Activated gamma-delta T cell treated with anti-CD3 and anti-CD28 coated beads, Interleukin-2, amount 50 U/mL, for 16 hours (primary cell): ENCODE data around the gene MED14.

Source experiments
- DNase-seq: peaks from one replicate; pipeline ENCODE4 v3.0.0-alpha.2; 2020; ENCODE audit warnings: low read depth

The MED14 gene

GRCh38 chrX:40729598-40730584, 5.5 kb downstream of the MED14 start:
- DNase-seq = no peak

DNA sequence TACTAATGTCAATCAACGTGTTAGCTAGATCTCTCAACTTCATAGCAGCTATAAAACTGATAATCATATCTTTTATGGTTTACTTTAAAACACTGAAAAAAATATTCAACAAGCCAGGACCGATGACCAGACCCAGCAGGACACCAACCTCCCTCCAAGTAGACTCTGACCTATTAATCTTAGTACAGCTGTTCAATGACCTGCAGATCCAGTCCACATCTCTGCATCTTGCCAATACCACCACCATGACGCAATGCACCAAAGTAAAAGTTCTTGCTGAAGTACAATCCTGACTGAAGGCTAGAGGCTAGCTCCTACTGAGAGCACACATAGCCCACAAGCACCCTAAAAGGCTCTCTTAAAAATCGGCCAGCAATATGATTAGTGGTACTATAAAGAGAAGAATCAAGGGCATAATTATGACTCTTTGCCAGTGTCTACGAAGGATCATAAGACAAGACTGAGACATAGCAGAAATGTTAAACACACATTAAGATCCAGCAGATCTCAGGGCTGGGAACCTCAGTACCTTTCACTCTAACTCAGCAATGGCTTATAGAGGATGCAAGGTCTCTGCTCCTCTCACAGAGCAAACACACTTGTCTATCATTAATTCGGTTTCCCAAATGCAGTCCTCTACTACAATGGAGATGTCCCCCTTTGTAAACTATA, 7.6 kb downstream of the MED14 start:
- no peak for DNase-seq

DNA sequence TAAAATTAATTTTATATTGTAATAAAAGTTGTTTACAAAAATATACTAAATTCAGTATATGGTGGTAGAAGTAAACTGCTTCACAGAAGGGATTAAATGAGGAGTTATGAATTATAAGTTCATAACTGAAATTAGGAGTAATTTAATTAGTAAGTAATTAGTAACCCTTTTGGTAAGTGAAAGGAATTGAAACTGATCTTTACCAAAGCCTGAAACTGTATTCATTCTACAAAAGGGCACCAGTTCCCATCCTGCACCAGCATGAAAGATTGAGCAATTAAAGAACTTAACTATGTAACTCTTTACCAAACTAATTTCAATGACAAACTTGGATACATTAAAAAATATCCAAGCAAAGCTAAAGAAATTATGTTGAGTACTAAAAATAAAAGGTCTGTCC, 8.2 kb downstream of the MED14 start:
- no peak for DNase-seq

DNA sequence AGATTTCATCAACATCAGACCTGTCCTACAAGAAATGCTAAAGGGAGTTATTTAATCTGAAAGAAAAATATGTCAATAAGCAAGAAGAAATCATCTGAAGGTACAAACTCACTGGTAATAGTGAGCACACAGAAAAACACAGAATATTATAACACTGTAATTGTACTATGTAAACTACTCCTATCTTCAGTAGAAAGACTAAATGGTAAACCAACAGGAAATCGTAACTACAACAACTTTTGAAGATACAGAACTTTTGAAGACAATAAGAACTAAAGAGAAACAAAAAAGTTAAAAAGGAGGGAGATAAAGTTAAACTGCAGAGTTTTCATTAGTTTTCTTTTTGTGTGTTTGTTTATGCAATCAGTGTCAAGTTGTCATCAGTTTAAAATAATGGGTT, 12.4 kb downstream of the MED14 start:
- no peak for DNase-seq

DNA sequence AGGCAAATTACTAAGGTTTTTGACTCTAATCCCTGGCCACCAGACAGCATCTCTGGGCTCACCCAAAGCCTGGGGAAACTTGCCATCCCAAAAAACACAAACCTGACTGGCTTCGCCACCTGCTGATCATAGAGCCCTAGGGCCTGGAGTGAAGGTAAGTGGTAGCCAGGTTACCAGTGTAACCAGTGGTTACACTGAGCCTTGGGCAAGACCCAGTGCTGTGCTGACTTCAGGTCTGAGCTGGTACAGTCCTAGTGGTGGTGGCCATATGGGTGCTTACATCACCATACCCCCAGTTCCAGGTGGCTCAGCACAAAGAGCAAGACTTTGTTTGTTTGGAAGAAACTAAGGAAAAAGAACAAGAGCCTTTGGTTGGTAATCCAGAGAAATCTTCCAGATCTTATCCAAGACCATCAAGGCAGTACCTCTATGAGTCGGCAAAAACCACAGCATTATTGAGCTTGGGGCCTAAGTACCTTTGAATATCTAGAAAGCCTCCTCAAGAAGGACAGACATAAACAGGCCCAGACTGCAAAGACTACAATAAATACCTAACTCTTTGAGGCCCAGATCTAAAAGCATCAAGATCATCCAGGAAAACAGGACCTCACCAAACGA, 13.7 kb downstream of the MED14 start:
- no peak for DNase-seq

DNA sequence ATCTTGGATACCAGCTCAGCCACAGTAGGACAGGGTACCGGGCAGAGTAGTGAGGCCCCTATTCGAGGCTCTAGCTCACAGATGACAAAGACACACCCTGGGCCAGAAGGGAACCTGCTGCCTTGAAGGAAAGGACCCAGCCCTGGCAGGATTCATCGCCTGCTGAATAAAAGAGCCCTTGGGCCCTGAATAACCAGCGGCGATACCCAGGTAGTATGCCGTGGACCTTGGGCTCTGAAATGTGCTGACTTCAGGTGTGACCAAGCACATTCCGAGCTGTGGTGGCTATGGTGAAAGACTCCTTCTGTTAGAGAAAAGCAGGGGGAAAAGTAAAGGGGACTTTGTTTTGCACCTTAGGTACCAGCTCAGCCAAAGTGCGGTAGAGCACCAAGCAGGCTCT, 14.6 kb downstream of the MED14 start:
- DNase-seq = no peak

DNA sequence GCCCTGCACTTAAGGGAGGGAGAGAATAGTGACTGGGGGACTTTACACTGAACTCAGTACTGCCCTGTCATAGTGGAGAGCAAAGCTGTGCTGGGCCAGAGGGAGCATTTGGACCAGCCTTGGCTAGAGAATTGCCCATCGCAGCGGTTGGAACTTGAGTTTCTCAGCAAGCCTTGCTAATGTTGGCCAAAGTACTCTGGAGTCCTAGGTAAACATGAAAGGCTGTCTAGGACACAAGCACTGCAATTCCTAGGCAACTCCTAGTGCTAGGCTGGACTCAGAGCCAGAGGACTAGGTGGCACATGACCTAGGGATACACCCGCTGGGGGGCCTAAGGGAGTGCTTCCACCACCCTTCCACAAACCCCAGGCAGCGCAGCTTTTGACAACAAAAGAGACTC, 15.0 kb downstream of the MED14 start:
- DNase-seq = no peak

- DNase-seq = no peak
These were observed 15.6 kb downstream of the MED14 start for GRCh38 chrX:40719731-40720130.

GRCh38 chrX:40719218-40719617, 16.1 kb downstream of the MED14 start:
- DNase-seq = no peak

DNA sequence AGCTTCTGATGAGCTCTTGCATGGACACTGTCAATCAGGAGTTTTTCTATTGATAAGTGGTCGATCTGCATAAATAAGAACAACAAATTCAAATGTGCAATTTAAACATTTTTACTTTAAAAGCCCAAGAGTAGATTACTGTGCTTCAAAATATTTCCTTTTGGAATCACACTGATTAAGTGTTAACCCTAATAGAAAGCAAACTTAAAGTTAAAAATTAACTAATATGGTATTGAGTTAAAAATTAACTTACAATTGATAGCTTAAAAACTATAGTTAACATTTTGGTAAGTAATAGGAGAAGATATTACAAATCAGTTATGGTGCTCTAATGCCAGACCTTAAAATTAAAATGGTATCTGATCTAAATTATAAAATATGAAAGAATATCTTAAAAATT, 25.9 kb downstream of the MED14 start:
- no peak for DNase-seq

DNA sequence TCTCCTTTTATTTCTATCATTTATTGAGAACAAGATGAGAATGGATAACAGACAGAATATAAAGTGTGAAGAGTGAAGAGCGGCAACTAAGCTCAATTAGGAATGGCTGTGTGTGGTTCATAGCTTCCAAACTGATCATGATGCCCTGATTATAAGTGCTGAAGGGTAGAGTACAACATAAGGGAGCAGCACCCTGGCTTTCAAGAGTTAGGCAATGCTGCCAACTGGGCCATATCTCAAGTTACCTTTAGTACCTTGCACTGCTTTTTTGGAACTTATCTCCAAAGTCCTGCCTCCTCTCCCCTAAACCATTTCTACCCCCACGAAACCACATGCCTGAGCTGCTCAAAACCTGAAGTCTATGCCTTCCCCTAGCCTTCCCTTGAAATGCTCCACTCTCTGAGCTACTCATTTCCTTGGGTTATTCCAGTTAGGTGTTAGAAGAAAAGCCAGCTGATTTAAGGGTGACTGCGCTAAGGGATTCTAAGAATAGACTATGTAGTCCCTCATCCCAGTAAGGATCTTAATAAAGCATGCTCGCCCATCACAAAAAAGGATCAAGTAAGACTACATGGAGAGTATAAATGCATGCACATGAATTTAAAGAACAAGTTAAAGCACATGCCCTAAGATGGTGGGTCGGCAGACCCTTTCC, 29.6 kb downstream of the MED14 start:
- DNase-seq = no peak

DNA sequence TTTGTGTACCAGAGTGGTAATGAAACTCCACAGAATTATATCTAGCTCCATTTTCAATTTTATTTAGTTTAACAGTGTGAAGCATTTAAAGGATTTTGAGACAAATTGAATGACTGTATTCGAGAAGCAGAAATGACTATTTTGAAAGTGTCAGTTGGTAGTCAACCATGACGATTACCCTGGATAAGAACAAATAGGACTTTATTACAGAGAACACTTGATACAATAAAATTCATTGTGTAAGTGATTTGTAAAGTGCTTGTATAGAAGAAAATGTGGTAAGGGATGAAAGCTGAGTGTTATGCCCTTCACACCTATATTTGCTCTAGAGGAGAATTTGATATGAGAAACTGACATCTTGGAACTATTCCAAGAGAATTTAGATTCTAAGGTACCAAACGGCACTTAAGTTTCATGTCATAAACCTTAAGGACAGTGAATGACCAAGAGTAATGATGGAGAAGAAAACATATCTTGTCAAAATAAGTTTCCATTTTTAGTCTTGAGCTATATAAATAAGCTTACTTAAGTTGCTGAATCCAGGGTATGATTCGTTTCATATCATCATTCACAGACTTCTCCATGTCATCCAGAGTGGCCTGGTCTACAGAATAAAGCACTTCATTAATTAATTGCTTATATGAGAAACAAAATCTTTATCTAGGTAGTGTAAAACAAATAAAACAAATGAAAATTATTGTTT, 34.6 kb downstream of the MED14 start:
- DNase-seq = no peak

DNA sequence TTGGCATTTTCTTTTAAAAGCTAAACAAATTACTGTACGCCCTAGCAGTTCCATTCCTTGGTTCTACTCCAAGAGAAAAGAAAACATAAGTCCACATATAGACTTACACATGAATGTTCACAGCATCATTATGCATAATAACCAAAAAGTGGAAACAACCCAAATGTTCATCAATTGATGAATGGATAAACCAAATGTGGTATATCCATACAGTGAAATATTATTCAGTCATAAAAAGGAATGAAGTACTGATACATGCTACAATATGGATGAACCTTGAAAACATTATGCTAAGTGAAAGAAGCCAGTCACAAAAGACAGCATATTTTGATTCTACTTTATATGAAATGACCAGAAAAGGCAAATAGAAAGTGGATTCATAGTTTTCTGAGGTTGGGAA, 36.5 kb downstream of the MED14 start:
- DNase-seq = no peak

- DNase-seq = no peak
These were observed 40.5 kb downstream of the MED14 start for GRCh38 chrX:40694802-40695201.

DNA sequence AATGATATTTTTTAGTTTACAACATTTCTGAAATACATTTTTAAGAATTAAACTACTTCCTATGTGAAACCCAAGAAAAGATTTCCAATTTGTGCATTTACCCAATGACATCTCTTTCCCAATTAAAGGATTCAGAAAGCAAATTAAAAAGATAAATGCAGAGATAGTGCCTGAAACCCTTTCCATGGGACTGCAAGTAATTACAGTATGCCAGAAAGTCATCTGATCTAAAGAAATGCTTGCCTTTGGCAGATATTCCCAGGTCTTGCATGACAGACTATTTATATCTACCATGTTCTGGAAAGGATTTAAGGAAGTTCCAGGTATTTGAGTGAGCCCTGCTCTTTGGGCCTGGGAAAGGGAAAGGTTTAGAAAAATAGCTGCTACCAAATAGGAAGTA, 46.4 kb downstream of the MED14 start:
- DNase-seq = no peak

GRCh38 chrX:40687169-40687568, 48.2 kb downstream of the MED14 start:
- DNase-seq = no peak

DNA sequence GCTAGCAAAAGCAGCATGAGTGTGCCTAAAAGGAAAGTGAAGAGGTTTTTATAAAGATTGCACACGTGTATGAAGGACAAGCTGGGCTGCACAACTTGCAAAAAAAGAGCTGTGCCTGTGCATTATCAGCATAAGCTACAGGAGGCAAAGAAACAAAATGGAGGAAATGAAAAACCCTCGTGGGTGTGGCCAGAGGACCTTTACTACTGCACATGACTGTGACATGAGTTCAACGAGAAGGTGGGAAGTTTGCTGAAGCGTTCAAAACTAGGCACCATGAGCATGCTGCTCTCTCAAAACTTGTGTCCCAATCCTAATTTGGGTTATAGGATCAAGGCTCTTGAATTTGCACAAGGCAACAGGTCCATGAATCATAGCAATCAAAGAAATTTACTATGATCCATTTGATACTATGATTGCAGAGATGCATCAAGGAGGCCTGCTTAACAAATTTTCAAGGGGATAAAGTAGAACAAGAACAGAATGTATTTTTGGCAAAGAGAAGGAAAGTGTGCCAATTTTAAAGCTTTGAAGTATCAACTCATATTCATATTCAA, 49.9 kb downstream of the MED14 start:
- no peak for DNase-seq

DNA sequence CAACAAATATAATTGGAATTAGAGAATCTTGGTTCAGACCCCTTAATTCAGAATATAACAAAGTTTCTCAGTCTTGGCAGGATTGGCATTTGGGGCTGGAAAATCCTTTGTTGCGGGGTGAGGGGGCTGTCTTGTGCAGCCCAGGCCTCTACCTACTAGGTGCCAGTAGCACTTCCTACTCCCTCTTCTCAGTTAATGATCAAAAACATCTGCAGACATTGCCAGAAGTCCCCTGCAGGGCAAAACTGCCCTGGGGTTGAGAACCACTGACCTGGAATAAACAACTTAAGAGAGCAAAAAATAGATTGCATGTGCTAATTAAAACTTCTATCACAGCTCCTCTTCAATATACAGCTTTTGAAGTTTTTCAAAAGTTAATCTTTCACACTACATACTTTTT, 51.2 kb downstream of the MED14 start:
- no peak for DNase-seq

- DNase-seq = no peak
These were observed 52.1 kb downstream of the MED14 start for GRCh38 chrX:40683245-40683644.

- no peak for DNase-seq
These were observed 64.2 kb downstream of the MED14 start for GRCh38 chrX:40671126-40671525.

GRCh38 chrX:40663880-40664630, 71.3 kb downstream of the MED14 start:
- no peak for DNase-seq
